ENCODE measurements around the gene TMPRSS6. TPM values are rescaled to one million over a fixed set of nuclear protein-coding genes. Genes with fewer than 3 reads are reported as not detected.

TMPRSS6 gene
- total RNA-seq, 1 donor from 2014 or later, result not detected

GRCh38 chr22:37132773-37133172 lies 23.3 kb upstream of the TMPRSS6 start:
- DNase-seq (ENCODE audit: low read depth), result no peak
- Histone ChIP-seq H3K36me3 (ENCODE audit: control insufficient read depth, insufficient read depth, low read length) (no peaks in the 10 kb centered on the region), H3K27me3 (ENCODE audit: control insufficient read depth, insufficient read depth, low read length) (peaks cover 16% of the 10 kb centered on the region), H3K4me3 (ENCODE audit: low read depth, low read length) (no peak overlapping the region)
- no peak for TF ChIP-seq CTCF (IDR thresholded peaks at IDR 0.05; ENCODE audit: insufficient read depth, low read length, poor library complexity, severe bottlenecking)

GRCh38 chr22:37129866-37130441 lies 20.4 kb upstream of the TMPRSS6 start:
- no peak for TF ChIP-seq CTCF (IDR thresholded peaks at IDR 0.05; ENCODE audit: insufficient read depth, low read length, poor library complexity, severe bottlenecking)
- H3K4me3 ChIP-seq (ENCODE audit: low read depth, low read length), result no peak overlapping the region
- DNase-seq (ENCODE audit: low read depth), result no peak
- peaks cover 14% of the 10 kb centered on the region for H3K27me3 ChIP-seq (ENCODE audit: control insufficient read depth, insufficient read depth, low read length)
- H3K36me3 ChIP-seq (ENCODE audit: control insufficient read depth, insufficient read depth, low read length), result no peaks in the 10 kb centered on the region

GRCh38 chr22:37128555-37129281 lies 19.2 kb upstream of the TMPRSS6 start:
- peaks cover 14% of the 10 kb centered on the region for H3K27me3 ChIP-seq (ENCODE audit: control insufficient read depth, insufficient read depth, low read length)
- TF ChIP-seq CTCF (IDR thresholded peaks at IDR 0.05; ENCODE audit: insufficient read depth, low read length, poor library complexity, severe bottlenecking), result no peak
- H3K36me3 ChIP-seq (ENCODE audit: control insufficient read depth, insufficient read depth, low read length), result no peaks in the 10 kb centered on the region
- DNase-seq (ENCODE audit: low read depth), result no peak
- no peak overlapping the region for H3K4me3 ChIP-seq (ENCODE audit: low read depth, low read length)

GRCh38 chr22:37127350-37127878 lies 17.9 kb upstream of the TMPRSS6 start:
- H3K36me3 ChIP-seq (ENCODE audit: control insufficient read depth, insufficient read depth, low read length), result no peaks in the 10 kb centered on the region
- no peak overlapping the region for H3K4me3 ChIP-seq (ENCODE audit: low read depth, low read length)
- peaks cover 11% of the 10 kb centered on the region for H3K27me3 ChIP-seq (ENCODE audit: control insufficient read depth, insufficient read depth, low read length)
- DNase-seq (ENCODE audit: low read depth), result no peak
- no peak for TF ChIP-seq CTCF (IDR thresholded peaks at IDR 0.05; ENCODE audit: insufficient read depth, low read length, poor library complexity, severe bottlenecking)

GRCh38 chr22:37126882-37127281 lies 17.4 kb upstream of the TMPRSS6 start:
- Histone ChIP-seq H3K36me3 (ENCODE audit: control insufficient read depth, insufficient read depth, low read length) (no peaks in the 10 kb centered on the region), H3K27me3 (ENCODE audit: control insufficient read depth, insufficient read depth, low read length) (peaks cover 11% of the 10 kb centered on the region), H3K4me3 (ENCODE audit: low read depth, low read length) (no peak overlapping the region)
- no peak for DNase-seq (ENCODE audit: low read depth)
- peak; percentile 34 for TF ChIP-seq CTCF (IDR thresholded peaks at IDR 0.05; ENCODE audit: insufficient read depth, low read length, poor library complexity, severe bottlenecking)

All from kidney epithelial cell (primary cell).